ENCODE results near the gene SEC23IP. TPM values are rescaled to one million over a fixed set of nuclear protein-coding genes. Genes with fewer than 3 reads are reported as not detected.

The SEC23IP gene
- total RNA-seq, 4 donors from 2014 or later, result 20.5 to 51.7 (median 31.8) TPM

- TF ChIP-seq POLR2A (IDR thresholded peaks at IDR 0.05) (no peak), EP300 (IDR thresholded peaks at IDR 0.05; ENCODE audit: low read depth) (no peak), CTCF (IDR thresholded peaks at IDR 0.05) (no peak), POLR2AphosphoS5 (IDR thresholded peaks at IDR 0.05) (no peak)
- intact Hi-C loops (cut with DNase I; ENCODE audit: low total_unique reads), result no loop called here
- Histone ChIP-seq H3K27me3 (no peaks in the 10 kb centered on the region), H3K36me3 (no peaks in the 10 kb centered on the region), H3K4me1 (no peaks in the 10 kb centered on the region), H3K27ac (no peak overlapping the region), H3K9me3 (no peaks in the 10 kb centered on the region), H3K4me3 (no peak overlapping the region)
- DNase-seq, result no peak
- 59 to 67% methylated on average over 4 to 5 of the region's 5 CpGs for WGBS, 2 donors (ENCODE audit: low coverage in 1 of 2)
- in situ Hi-C loops (cut with MboI; ENCODE audit: low pct_ligation_motif_present in 1 of 4, low pct_unique_long_range_greater_than_20kb in 1 of 4, low sequenced_read_pairs in 3 of 4), result no loop called here
Measured at GRCh38 chr10:119973281-119973680, 80.8 kb downstream of the SEC23IP start.

GRCh38 chr10:119976421-119976820, 83.9 kb downstream of the SEC23IP start:
- in situ Hi-C loops (cut with MboI; ENCODE audit: low pct_ligation_motif_present in 1 of 4, low pct_unique_long_range_greater_than_20kb in 1 of 4, low sequenced_read_pairs in 3 of 4), result no loop called here
- intact Hi-C loops (cut with DNase I; ENCODE audit: low total_unique reads), result no loop called here
- 67 to 86% methylated on average over 1 to 3 of the region's 3 CpGs for WGBS, 2 donors (ENCODE audit: low coverage in 1 of 2)
- H3K27ac ChIP-seq, result no peak overlapping the region
- H3K27me3 ChIP-seq, result no peaks in the 10 kb centered on the region
- no peaks in the 10 kb centered on the region for H3K36me3 ChIP-seq
- H3K9me3 ChIP-seq, result no peaks in the 10 kb centered on the region
- no peak for DNase-seq
- TF ChIP-seq POLR2AphosphoS5 (IDR thresholded peaks at IDR 0.05) (no peak), EP300 (IDR thresholded peaks at IDR 0.05; ENCODE audit: low read depth) (no peak), CTCF (IDR thresholded peaks at IDR 0.05) (no peak), POLR2A (IDR thresholded peaks at IDR 0.05) (no peak)
- no peak overlapping the region for H3K4me3 ChIP-seq
- H3K4me1 ChIP-seq, result peaks cover 0 to under 1% (median 0%) of the 10 kb centered on the region in 4 donors

- intact Hi-C loops (cut with DNase I; ENCODE audit: low total_unique reads) (no loop called here), in situ Hi-C loops (cut with MboI; ENCODE audit: low pct_ligation_motif_present in 1 of 4, low pct_unique_long_range_greater_than_20kb in 1 of 4, low sequenced_read_pairs in 3 of 4) (no loop called here)
- Histone ChIP-seq H3K4me1 (peaks cover 0 to 6% (median 0%) of the 10 kb centered on the region in 4 donors), H3K9me3 (no peaks in the 10 kb centered on the region), H3K27me3 (no peaks in the 10 kb centered on the region), H3K4me3 (no peak overlapping the region), H3K36me3 (no peaks in the 10 kb centered on the region), H3K27ac (no peak overlapping the region)
- 48 to 51% methylated on average over 5 of the region's 5 CpGs for WGBS, 2 donors (ENCODE audit: low coverage in 1 of 2)
- DNase-seq, result no peak
- TF ChIP-seq POLR2A (IDR thresholded peaks at IDR 0.05) (no peak), POLR2AphosphoS5 (IDR thresholded peaks at IDR 0.05) (no peak), CTCF (IDR thresholded peaks at IDR 0.05) (no peak), EP300 (IDR thresholded peaks at IDR 0.05; ENCODE audit: low read depth) (no peak)
Measured at GRCh38 chr10:119980956-119981750, 88.6 kb downstream of the SEC23IP start.

DNA sequence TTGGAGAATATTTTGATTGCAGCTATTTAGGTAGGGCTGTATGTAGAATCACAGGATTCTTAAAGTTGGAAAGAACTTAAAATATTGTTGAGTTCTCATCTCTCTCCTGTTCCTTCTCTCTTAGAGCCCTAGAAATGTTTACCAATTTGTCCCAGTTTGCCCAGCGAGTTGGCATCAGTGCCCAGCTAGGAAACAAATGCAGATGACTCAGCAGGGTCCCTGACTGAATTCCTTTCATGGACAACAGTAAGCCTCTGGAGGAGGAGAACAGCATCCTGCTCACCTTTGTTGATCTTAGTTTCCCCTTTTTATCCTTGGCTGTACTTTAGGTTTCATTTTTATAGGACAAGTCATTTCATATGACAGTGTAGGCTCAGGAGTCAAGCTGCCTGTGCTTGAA, 89.3 kb downstream of the SEC23IP start:
- H3K4me1 ChIP-seq, result peaks cover 0 to 6% (median 0%) of the 10 kb centered on the region in 4 donors

More for the DNA sequence above, 89.3 kb downstream of the SEC23IP start:
- H3K27ac ChIP-seq, result no peak overlapping the region
- WGBS, 2 donors (ENCODE audit: low coverage in 1 of 2), result 31 to 100% methylated on average over 1 of the region's 1 CpG
- no peak for DNase-seq
- in situ Hi-C loops (cut with MboI; ENCODE audit: low pct_ligation_motif_present in 1 of 4, low pct_unique_long_range_greater_than_20kb in 1 of 4, low sequenced_read_pairs in 3 of 4) (no loop called here), intact Hi-C loops (cut with DNase I; ENCODE audit: low total_unique reads) (no loop called here)
- no peaks in the 10 kb centered on the region for H3K9me3 ChIP-seq
- no peak for TF ChIP-seq POLR2AphosphoS5 (IDR thresholded peaks at IDR 0.05)
- no peak for TF ChIP-seq POLR2A (IDR thresholded peaks at IDR 0.05)
- no peaks in the 10 kb centered on the region for H3K36me3 ChIP-seq
- H3K27me3 ChIP-seq, result no peaks in the 10 kb centered on the region
- no peak overlapping the region for H3K4me3 ChIP-seq

Measured in transverse colon (tissue), 4 donors.